Hepatocyte (in vitro differentiated cells): ENCODE results near the gene SSTR3. TPM values are rescaled to one million over a fixed set of nuclear protein-coding genes. Genes with fewer than 3 reads are reported as not detected.
A peak's percentile ranks its signal among the peaks of the same experiment; 100 is the strongest.

Experiments used
- DNase-seq: peaks from one replicate; pipeline ENCODE4 v3.0.0-alpha.2; 2016; ENCODE audit warnings: low spot score
- H2AFZ ChIP-seq: fragments of 200-600 bp; sonication (generic); 2 replicates; pipeline ENCODE4 v1.6.0; 2016; ENCODE audit warnings: antibody characterized with exemption, mild to moderate bottlenecking
- H3K27ac ChIP-seq: fragments of 200-600 bp; sonication (generic); 2 replicates; pipeline ENCODE4 v1.5.1; 2016; ENCODE audit warnings: mild to moderate bottlenecking
- H3K27me3 ChIP-seq: fragments of 200-600 bp; sonication (generic); 2 replicates; pipeline ENCODE4 v1.6.1; 2016
- H3K36me3 ChIP-seq: fragments of 200-600 bp; sonication (generic); replicated peaks from 2 replicates; pipeline ENCODE4 v1.5.1; 2016; ENCODE audit warnings: low read depth; ENCODE audit not compliant: insufficient read depth
- H3K4me1 ChIP-seq: fragments of 200-600 bp; sonication (generic); 2 replicates; pipeline ENCODE4 v1.5.1; 2016; ENCODE audit warnings: mild to moderate bottlenecking, moderate library complexity; ENCODE audit not compliant: insufficient read depth
- H3K4me2 ChIP-seq: fragments of 200-600 bp; sonication (generic); 2 replicates; pipeline ENCODE4 v1.6.0; 2016
- H3K4me3 ChIP-seq: fragments of 200-600 bp; sonication (generic); 2 replicates; pipeline ENCODE4 v1.5.1; 2016; ENCODE audit warnings: mild to moderate bottlenecking
- H3K79me2 ChIP-seq: fragments of 200-600 bp; sonication (generic); 2 replicates; pipeline ENCODE4 v1.6.0; 2017; ENCODE audit warnings: mild to moderate bottlenecking
- H3K9me2 ChIP-seq: fragments of 200-600 bp; sonication (generic); replicated peaks from 2 replicates; pipeline ENCODE4 v1.6.0; 2017; ENCODE audit warnings: mild to moderate bottlenecking; ENCODE audit not compliant: insufficient read depth
- H3K9me3 ChIP-seq: fragments of 200-600 bp; sonication (generic); 2 replicates; pipeline ENCODE4 v1.5.1; 2016; ENCODE audit warnings: low read depth, mild to moderate bottlenecking
- H4K20me1 ChIP-seq: fragments of 200-600 bp; sonication (generic); 2 replicates; pipeline ENCODE4 v1.6.0; 2016; ENCODE audit warnings: mild to moderate bottlenecking; ENCODE audit not compliant: insufficient read depth, poor library complexity, severe bottlenecking
- CTCF ChIP-seq: fragments of 200-600 bp; sonication (generic); IDR thresholded peaks from 2 replicates; pipeline ENCODE4 v1.5.1; 2016; ENCODE audit warnings: antibody characterized with exemption, mild to moderate bottlenecking; ENCODE audit not compliant: poor library complexity
- EZH2 ChIP-seq: fragments of 200-600 bp; sonication (generic); IDR thresholded peaks from 2 replicates; pipeline ENCODE4 v1.6.1; 2016; ENCODE audit warnings: antibody characterized with exemption, mild to moderate bottlenecking, borderline replicate concordance
- EZH2phosphoT487 ChIP-seq: fragments of 200-600 bp; sonication (generic); IDR thresholded peaks from one replicate; pipeline ENCODE4 v1.6.1; 2018; ENCODE audit warnings: antibody characterized with exemption, mild to moderate bottlenecking, low read depth, moderate library complexity; ENCODE audit not compliant: unreplicated experiment, severe bottlenecking
- WGBS: methylation state at CpG from one replicate; pipeline ENCODE4 v1.1.6; 2016; ENCODE audit warnings: low lambda C conversion rate; ENCODE audit errors: missing lambda C conversion rate; 5-methylcytosine and 5-hydroxymethylcytosine counted together
- polyA plus RNA-seq: library from polyadenylated mRNA; unstranded; fragments of >200 nt; fragmentation: Nextera tagmentation; extraction: Ambion mirVana; gene quantifications from 2 replicates; pipeline ENCODE4 v1.2.1, GENCODE V29; 2016
- total RNA-seq: library from RNA; depleted of rRNA; stranded (reverse); fragments of >200 nt; gene quantifications from 2 replicates; pipeline ENCODE4 v1.2.3, GENCODE V29; 2014

SSTR3 gene
- total and polyA plus RNA-seq, 2 experiments from 2014 or later: 0.47 to 2.8 TPM

DNA sequence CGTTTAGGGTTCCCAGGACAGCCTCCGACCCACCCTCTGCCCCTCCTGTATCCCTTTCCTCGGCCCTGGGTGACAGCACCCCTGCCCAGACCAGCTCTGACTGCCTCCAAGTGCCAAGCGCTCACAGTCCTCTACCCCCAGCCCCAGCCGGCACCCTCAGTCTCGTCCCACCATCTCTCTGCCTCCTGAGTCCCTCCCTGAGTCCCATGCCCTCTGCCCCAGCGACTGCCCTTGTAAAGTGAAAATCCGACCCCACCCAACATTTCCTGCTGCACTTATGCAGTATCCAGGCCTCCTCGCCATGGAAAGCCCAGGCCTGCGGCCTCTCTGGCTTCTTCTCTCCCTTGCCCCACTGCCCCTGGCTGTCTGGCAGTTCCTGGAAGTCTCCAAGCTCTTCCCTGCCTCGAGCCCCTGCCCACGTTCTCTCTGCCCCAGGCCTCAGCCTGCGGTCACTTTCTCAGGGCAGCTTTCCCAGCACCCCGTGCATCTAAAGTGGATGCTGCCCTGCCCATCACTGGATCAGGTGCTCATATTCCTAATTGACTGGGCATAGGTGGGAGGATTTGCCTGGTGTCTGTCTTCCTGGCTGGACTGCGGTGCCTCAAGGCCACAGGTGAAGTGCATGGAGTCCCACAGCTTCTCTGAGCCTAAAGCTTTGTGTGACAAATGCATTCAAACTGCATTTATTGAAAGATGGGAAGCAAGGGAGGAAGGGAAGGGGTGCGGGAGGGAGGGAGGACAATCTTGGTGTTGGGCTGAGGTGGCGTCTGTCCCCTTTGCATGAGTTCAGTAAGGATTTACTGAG, 44.9 kb downstream of the SSTR3 start:
- H3K9me2 ChIP-seq: no peaks in the 10 kb centered on the region
- DNase-seq: no peak
- TF ChIP-seq EZH2 (no peak), CTCF (no peak), EZH2phosphoT487 (no peak)
- no peaks in the 10 kb centered on the region for H4K20me1 ChIP-seq
- no peaks in the 10 kb centered on the region for H3K36me3 ChIP-seq
- H3K4me1 ChIP-seq: peaks cover 15% of the 10 kb centered on the region
- no peak overlapping the region for H2AFZ ChIP-seq
- H3K27ac ChIP-seq: no peak overlapping the region
- H3K27me3 ChIP-seq: no peaks in the 10 kb centered on the region
- no peaks in the 10 kb centered on the region for H3K79me2 ChIP-seq
- H3K9me3 ChIP-seq: no peaks in the 10 kb centered on the region
- WGBS: 75% methylated on average over 16 of the region's 17 CpGs
- no peak overlapping the region for H3K4me2 ChIP-seq
- no peak overlapping the region for H3K4me3 ChIP-seq

DNA sequence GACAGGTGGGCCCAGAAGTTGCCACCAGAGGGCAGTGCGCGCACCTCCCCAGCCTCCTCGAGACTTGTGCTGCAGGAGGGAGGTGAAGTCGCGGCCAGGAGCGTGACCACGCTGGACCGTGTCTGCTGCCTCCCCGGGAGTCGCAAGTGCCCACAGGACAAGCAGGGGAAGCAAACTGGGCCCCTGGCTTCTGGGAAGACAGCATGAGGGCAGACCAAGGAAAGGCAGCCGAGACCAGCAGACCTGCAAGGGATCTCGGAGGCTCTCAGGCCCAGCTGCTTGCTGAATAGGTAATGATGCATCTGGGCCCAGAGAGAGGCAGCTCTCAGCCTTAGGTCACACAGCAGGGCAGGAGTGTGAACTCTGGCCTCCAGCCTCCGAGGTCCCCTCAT, 45.6 kb downstream of the SSTR3 start:
- Histone ChIP-seq H3K27me3 (no peaks in the 10 kb centered on the region), H3K79me2 (no peaks in the 10 kb centered on the region), H4K20me1 (no peaks in the 10 kb centered on the region), H3K27ac (no peak overlapping the region), H3K4me2 (peak overlapping the region; percentile 61), H3K4me3 (no peak overlapping the region), H3K4me1 (peaks cover 15% of the 10 kb centered on the region), H3K36me3 (no peaks in the 10 kb centered on the region), H2AFZ (no peak overlapping the region), H3K9me3 (no peaks in the 10 kb centered on the region), H3K9me2 (no peaks in the 10 kb centered on the region)
- TF ChIP-seq EZH2: no peak
- TF ChIP-seq CTCF: peak; percentile 94
- TF ChIP-seq EZH2phosphoT487: no peak
- DNase-seq: peak; percentile 87
- WGBS: 18% methylated on average over 13 of the region's 13 CpGs

DNA sequence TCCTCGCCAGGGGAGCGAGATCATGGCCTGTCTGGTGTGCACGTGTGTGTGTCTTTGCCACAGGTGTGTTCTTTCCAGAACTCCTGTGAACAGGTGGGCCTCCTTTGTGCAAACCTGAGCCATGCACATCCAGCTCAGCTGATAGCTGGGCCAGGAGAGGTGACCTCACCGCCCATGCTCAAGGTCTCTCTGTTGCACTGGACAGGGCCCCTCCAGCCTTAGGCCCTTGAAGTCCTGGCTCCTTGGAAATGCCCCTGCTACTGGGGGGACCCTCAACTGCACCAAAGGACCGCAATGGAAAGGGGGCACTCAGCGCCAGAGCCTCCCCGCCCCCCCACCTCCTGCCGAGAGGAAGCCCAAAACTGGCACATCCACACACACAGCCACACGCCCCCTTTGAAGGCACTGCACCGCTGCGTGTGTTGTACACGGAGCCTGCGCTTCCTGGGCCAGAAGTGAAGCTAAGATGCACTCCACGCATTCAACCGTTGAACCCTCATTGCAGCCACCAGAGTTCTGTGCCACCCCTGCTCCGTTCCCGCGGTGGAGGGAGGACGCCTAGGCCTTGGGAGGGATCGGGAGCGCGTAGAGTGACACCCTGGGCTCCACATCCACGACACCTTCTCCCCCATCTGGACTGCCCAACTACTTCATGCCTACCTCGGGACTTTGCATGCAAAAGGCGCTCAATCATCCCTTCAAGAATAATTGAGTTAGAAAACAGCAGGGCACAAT, 46.2 kb downstream of the SSTR3 start:
- no peak for TF ChIP-seq EZH2phosphoT487
- no peak for TF ChIP-seq CTCF
- no peak for TF ChIP-seq EZH2
- Histone ChIP-seq H3K4me3 (no peak overlapping the region), H3K27ac (no peak overlapping the region), H3K36me3 (no peaks in the 10 kb centered on the region), H2AFZ (no peak overlapping the region), H3K9me3 (no peaks in the 10 kb centered on the region), H3K27me3 (no peaks in the 10 kb centered on the region), H4K20me1 (no peaks in the 10 kb centered on the region), H3K9me2 (no peaks in the 10 kb centered on the region), H3K4me1 (peaks cover 15% of the 10 kb centered on the region), H3K79me2 (no peaks in the 10 kb centered on the region), H3K4me2 (no peak overlapping the region)
- no peak for DNase-seq
- WGBS: 74% methylated on average over 25 of the region's 25 CpGs
